Measurements from ENCODE around the gene PSORS1C2. TPM values are rescaled to one million over a fixed set of nuclear protein-coding genes. Genes with fewer than 3 reads are reported as not detected.
"Not testable (repeated sequence)": the region's sequence is repeated elsewhere in the genome, so short reads cannot be mapped to it uniquely, and the experiment has no call there.

The PSORS1C2 gene
- total and polyA plus RNA-seq, 4 donors = not detected

GRCh38 chr6:31165986-31166385, 27.1 kb upstream of the PSORS1C2 start:
- Histone ChIP-seq H3K4me1 (ENCODE audit: control insufficient read depth in 4 of 4, insufficient read depth in 4 of 4, low read length in 3 of 4) (no peaks in the 10 kb centered on the region), H3K4me3 (ENCODE audit: low read depth in 1 of 3, low read length in 3 of 3) (no peak overlapping the region), H3K9ac (ENCODE audit: low read depth in 1 of 2, low read length in 2 of 2) (no peak overlapping the region), H3K36me3 (ENCODE audit: control insufficient read depth in 4 of 4, insufficient read depth in 3 of 4, low read depth in 1 of 4, low read length in 3 of 4) (no peaks in the 10 kb centered on the region), H3K27ac (ENCODE audit: low read depth in 1 of 2, low read length in 2 of 2) (no peak overlapping the region), H3K27me3 (ENCODE audit: control insufficient read depth in 4 of 4, insufficient read depth in 4 of 4, low read length in 3 of 4) (no peaks in the 10 kb centered on the region), H3K9me3 (ENCODE audit: control insufficient read depth in 4 of 4, low read length in 3 of 4) (no peaks in the 10 kb centered on the region)
- WGBS = 75% methylated on average over 5 of the region's 5 CpGs
- TF ChIP-seq, protein P1, sequence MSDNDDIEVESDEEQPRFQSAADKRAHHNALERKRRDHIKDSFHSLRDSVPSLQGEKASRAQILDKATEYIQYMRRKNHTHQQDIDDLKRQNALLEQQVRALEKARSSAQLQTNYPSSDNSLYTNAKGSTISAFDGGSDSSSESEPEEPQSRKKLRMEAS (IDR thresholded peaks at IDR 0.05) = no peak
- TF ChIP-seq RAD21 (IDR thresholded peaks at IDR 0.05) (no peak), FOXA2 (IDR thresholded peaks at IDR 0.05) (no peak), NR2F2 (IDR thresholded peaks at IDR 0.05) (no peak), TAF1 (conservative IDR thresholded peaks at IDR 0.05) (no peak), JUND (IDR thresholded peaks at IDR 0.05) (no peak), CTCF (IDR thresholded peaks at IDR 0.05; ENCODE audit: low read depth, low read length, missing input control) (no peak), HNF4G (IDR thresholded peaks at IDR 0.05) (no peak), FOXA1 (IDR thresholded peaks at IDR 0.05) (no peak), YY1 (IDR thresholded peaks at IDR 0.05) (no peak), SP1 (IDR thresholded peaks at IDR 0.05) (no peak), EGR1 (IDR thresholded peaks at IDR 0.05; ENCODE audit: low read depth in 2 of 2) (no peak), RXRA (IDR thresholded peaks at IDR 0.05) (no peak), GABPA (IDR thresholded peaks at IDR 0.05 in 1 of 2, conservative IDR thresholded peaks at IDR 0.05 in 1 of 2) (no peak), HNF4A (conservative IDR thresholded peaks at IDR 0.05) (no peak), ATF3 (IDR thresholded peaks at IDR 0.05) (no peak)
- TF ChIP-seq, protein P2, sequence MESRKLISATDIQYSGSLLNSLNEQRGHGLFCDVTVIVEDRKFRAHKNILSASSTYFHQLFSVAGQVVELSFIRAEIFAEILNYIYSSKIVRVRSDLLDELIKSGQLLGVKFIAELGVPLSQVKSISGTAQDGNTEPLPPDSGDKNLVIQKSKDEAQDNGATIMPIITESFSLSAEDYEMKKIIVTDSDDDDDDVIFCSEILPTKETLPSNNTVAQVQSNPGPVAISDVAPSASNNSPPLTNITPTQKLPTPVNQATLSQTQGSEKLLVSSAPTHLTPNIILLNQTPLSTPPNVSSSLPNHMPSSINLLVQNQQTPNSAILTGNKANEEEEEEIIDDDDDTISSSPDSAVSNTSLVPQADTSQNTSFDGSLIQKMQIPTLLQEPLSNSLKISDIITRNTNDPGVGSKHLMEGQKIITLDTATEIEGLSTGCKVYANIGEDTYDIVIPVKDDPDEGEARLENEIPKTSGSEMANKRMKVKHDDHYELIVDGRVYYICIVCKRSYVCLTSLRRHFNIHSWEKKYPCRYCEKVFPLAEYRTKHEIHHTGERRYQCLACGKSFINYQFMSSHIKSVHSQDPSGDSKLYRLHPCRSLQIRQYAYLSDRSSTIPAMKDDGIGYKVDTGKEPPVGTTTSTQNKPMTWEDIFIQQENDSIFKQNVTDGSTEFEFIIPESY (IDR thresholded peaks at IDR 0.05) = no peak
- TF ChIP-seq, protein P3, sequence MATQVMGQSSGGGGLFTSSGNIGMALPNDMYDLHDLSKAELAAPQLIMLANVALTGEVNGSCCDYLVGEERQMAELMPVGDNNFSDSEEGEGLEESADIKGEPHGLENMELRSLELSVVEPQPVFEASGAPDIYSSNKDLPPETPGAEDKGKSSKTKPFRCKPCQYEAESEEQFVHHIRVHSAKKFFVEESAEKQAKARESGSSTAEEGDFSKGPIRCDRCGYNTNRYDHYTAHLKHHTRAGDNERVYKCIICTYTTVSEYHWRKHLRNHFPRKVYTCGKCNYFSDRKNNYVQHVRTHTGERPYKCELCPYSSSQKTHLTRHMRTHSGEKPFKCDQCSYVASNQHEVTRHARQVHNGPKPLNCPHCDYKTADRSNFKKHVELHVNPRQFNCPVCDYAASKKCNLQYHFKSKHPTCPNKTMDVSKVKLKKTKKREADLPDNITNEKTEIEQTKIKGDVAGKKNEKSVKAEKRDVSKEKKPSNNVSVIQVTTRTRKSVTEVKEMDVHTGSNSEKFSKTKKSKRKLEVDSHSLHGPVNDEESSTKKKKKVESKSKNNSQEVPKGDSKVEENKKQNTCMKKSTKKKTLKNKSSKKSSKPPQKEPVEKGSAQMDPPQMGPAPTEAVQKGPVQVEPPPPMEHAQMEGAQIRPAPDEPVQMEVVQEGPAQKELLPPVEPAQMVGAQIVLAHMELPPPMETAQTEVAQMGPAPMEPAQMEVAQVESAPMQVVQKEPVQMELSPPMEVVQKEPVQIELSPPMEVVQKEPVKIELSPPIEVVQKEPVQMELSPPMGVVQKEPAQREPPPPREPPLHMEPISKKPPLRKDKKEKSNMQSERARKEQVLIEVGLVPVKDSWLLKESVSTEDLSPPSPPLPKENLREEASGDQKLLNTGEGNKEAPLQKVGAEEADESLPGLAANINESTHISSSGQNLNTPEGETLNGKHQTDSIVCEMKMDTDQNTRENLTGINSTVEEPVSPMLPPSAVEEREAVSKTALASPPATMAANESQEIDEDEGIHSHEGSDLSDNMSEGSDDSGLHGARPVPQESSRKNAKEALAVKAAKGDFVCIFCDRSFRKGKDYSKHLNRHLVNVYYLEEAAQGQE (IDR thresholded peaks at IDR 0.05) = no peak
- DNase-seq (ENCODE audit: low spot score) = no peak

GRCh38 chr6:31165064-31165832, 26.4 kb upstream of the PSORS1C2 start:
- not testable (repeated sequence) for H3K9ac ChIP-seq (ENCODE audit: low read depth in 1 of 2, low read length in 2 of 2); H3K27me3 ChIP-seq (ENCODE audit: control insufficient read depth in 4 of 4, insufficient read depth in 4 of 4, low read length in 3 of 4); H3K9me3 ChIP-seq (ENCODE audit: control insufficient read depth in 4 of 4, low read length in 3 of 4); H3K4me1 ChIP-seq (ENCODE audit: control insufficient read depth in 4 of 4, insufficient read depth in 4 of 4, low read length in 3 of 4); H3K36me3 ChIP-seq (ENCODE audit: control insufficient read depth in 4 of 4, insufficient read depth in 3 of 4, low read depth in 1 of 4, low read length in 3 of 4); H3K4me3 ChIP-seq (ENCODE audit: low read depth in 1 of 3, low read length in 3 of 3); H3K27ac ChIP-seq (ENCODE audit: low read depth in 1 of 2, low read length in 2 of 2); DNase-seq (ENCODE audit: low spot score)
- 89% methylated on average over 17 of the region's 17 CpGs for WGBS

- WGBS = 94% methylated on average over 7 of the region's 9 CpGs
- H3K36me3 ChIP-seq (ENCODE audit: control insufficient read depth in 4 of 4, insufficient read depth in 3 of 4, low read depth in 1 of 4, low read length in 3 of 4); H3K27ac ChIP-seq (ENCODE audit: low read depth in 1 of 2, low read length in 2 of 2); H3K4me3 ChIP-seq (ENCODE audit: low read depth in 1 of 3, low read length in 3 of 3); H3K4me1 ChIP-seq (ENCODE audit: control insufficient read depth in 4 of 4, insufficient read depth in 4 of 4, low read length in 3 of 4); DNase-seq (ENCODE audit: low spot score); H3K9me3 ChIP-seq (ENCODE audit: control insufficient read depth in 4 of 4, low read length in 3 of 4); H3K9ac ChIP-seq (ENCODE audit: low read depth in 1 of 2, low read length in 2 of 2); H3K27me3 ChIP-seq (ENCODE audit: control insufficient read depth in 4 of 4, insufficient read depth in 4 of 4, low read length in 3 of 4): not testable (repeated sequence)
Observed at GRCh38 chr6:31164475-31165063, 25.7 kb upstream of the PSORS1C2 start.

Measured in liver (tissue), 9 donors.